Stimulated activated CD4-positive, alpha-beta T cell treated with anti-CD3 and anti-CD28 coated beads, Interleukin-12 subunit alpha, Interleukin-12 subunit beta, amount 100 ng/mL, for 4 hours (primary cell): Measurements from ENCODE around the gene TRERF1.
"Not testable (repeated sequence)": the region's sequence is repeated elsewhere in the genome, so short reads cannot be mapped to it uniquely, and the experiment has no call there.

ENCODE experiments used
- DNase-seq: peaks from one replicate; pipeline ENCODE4 v3.0.0-alpha.2; 2020

The TRERF1 gene

DNA sequence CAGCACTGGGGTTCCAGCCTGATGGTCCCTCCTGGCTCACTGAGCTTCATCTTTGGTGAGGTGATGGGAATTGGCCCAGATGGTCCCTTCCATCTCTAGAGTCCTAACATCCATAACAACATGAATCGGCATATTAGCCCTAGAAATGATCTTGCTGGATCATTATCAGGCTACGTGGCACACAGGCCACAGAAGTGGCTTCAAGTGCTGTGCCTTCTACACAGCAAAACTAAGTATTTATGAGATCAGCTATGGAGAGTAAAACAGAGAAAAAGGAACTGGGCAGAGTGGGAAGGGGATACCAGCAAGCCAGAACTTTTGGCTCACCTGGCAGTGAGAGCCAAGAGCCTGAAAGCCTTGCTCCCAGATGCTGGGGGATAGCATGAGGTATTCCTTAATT, 116.9 kb downstream of the TRERF1 start:
- no peak for DNase-seq

- no peak for DNase-seq
These were observed 118.1 kb downstream of the TRERF1 start for GRCh38 chr6:42333612-42334011.

DNA sequence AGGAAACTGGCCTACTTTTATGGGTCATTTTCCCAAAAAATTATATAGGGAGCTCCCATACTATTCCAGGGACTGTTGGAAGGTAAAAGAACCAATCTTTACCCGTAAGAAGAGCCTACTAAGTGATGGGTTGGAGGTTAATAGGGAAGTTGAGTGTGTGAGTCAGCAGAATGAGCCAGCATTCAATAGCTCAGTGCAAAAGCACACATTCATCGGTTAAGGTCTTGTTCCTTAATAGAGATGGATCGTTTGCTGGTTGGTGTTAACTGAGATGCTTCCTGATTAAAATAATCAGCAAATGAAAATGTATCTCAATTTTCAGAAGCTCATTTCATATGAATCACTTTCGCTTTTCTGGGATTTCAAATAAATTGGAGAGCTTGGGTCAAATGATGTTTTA, 118.8 kb downstream of the TRERF1 start:
- DNase-seq, result no peak

DNA sequence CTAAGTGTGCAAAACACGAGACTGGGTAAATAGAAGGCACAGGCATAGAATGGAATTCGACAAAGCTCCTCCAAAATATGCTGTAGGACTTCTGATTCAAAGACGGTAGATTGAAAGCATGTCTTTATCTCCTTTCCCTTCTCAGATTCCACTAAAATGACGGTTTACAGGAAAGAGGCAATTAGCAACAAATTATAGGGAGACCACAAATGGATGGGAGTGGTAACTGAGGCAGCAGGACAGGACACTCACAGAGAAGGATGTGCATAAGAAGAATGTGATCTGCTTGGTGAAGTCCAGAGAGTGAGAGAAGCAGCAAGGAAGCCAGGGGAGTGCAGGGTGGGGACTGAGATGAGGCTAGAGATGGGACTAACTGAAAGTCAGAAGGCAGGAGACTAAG, 120.7 kb downstream of the TRERF1 start:
- DNase-seq, result no peak

- DNase-seq, result no peak
These were observed 125.5 kb downstream of the TRERF1 start for GRCh38 chr6:42326248-42326647.

- not testable (repeated sequence) for DNase-seq
These were observed 126.9 kb downstream of the TRERF1 start for GRCh38 chr6:42324656-42325324.

GRCh38 chr6:42322676-42323075, 129.1 kb downstream of the TRERF1 start:
- no peak for DNase-seq

DNA sequence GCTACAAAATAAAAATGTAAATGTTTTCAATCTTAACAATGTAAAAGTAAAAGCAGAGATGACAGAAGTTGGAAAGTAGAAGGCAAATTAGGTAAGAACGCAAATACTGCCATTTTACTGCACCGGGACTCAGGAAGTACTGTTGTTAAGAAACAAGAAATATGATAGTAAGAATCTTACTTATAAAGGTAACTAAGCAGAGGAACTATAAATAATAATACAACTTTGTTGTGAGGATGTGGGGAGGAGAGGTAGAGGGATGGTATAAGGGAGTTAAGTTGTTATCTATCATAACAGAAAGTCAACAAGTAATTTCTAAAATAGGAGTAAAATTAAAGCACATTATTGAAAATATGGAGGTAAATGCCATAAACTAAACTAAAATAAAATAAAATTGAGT, 129.8 kb downstream of the TRERF1 start:
- DNase-seq, result no peak

DNA sequence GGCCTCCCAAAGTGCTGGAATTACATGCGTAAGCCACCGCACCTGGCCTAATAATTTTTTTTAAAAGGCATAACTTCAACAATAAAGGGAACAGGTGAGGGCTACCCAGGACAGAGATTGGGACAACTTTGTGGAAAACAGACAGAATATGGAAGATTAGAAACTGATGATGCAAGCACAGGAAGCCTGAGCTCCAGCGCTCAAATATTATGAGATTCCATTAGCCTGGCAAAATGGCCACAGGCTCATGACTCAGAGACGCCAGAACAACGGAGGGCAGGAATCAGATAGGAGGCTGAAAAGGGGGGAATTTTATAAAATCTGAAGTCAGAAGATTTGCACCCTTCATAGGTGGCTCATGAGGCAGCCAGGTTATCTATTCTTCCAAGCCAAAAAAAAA, 131.0 kb downstream of the TRERF1 start:
- no peak for DNase-seq

- no peak for DNase-seq
These were observed 133.2 kb downstream of the TRERF1 start for GRCh38 chr6:42318480-42318879.

DNA sequence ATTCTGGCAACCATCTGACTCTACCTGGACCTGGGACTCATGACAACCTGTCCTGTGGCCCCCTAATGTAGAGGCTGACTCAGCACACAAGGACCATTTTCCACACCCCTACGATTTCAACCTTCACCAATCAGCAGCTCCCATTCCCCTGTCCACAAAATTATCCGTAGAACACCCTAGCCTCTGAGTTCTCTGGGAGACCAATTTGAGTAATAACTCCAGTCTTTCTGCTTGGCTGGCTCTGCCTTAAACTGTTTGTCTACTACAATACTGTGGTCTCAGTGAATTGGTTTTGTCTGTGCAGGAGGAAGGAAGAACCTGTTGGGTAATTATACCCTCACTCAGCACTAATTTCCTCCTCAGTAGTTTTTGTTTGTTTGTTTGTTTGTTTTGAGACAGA, 134.7 kb downstream of the TRERF1 start:
- no peak for DNase-seq

DNA sequence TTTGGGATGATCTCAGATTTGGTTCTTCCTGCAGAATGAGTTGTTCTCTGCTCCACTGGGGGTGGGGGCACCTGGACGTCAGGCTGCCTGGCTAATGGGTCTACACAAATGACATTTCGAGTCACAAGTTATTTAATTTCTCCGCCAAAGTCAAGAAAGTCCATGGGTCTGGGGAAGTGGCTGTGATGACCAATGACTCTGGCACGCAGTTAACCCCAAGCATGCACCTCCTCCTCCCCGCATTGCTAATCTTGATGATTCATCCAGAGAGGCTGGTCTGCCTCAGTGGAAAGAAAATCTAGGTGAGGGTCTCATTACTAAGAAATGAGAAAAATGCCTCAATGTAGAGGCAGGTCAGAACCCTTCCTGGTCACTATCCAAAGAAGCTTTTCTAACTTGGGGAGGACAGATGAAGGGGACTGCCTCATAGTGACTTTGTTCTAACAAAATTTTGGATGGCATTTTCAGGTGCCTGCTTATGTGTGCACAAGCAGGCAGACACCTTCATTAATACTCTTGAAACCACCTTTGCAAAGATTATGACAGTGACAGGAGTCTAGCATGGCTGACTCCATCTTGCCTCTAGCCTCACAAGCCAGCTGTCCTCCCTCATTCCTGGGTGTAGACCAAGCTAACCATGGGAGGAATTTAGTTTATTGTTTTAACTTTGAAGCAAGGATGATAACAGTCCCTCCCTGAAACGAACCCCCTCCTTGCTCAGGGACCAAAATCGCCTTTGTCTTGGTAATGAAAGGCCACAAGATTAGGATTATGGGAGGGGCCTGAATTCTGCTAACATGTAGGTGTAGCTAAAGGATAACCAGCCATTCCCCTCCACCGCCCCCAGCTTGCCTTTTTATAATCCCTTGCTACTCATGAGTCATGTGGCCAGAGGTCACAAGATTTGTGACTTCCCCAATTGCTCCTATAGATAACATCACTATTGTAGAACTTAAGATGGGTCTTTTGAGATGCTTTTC, 135.4 kb downstream of the TRERF1 start:
- DNase-seq, result no peak

GRCh38 chr6:42315259-42315990, 136.3 kb downstream of the TRERF1 start:
- DNase-seq, result no peak

DNA sequence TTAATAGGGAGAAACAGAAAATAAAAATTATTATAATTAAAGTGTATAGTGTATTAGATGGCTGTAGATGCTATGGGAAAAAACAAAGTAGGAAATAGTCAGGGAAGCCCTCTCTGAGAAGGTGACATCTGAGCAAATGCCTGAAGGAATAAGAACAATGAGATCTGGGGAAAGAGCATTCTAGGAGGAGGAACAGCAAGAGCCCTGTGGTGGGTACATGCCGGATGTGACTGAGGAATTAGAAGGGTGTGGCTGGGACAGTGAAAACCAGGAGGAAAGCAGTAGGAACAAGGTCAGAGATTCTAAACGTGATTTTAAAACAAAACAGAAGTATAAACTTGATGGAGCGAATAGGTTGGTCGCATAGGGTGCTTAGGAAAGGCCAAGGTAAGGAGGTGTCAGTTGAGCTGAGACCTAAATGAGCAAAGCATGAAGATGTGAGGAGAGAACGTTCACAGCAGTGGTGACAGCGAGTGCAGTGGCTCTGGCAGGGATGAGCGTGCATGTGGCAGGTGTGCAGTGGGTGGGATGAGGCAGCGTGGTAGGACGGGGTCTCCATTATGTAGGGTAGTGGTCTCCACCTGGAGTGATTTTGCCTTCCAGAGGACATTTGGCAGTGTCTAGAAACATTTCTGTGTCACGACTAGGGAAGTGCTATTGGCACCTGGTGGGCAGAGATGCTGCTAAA, 137.0 kb downstream of the TRERF1 start:
- no peak for DNase-seq

- no peak for DNase-seq
These were observed 137.7 kb downstream of the TRERF1 start for GRCh38 chr6:42313941-42314570.

- DNase-seq, result no peak
These were observed 138.7 kb downstream of the TRERF1 start for GRCh38 chr6:42313038-42313437.

DNA sequence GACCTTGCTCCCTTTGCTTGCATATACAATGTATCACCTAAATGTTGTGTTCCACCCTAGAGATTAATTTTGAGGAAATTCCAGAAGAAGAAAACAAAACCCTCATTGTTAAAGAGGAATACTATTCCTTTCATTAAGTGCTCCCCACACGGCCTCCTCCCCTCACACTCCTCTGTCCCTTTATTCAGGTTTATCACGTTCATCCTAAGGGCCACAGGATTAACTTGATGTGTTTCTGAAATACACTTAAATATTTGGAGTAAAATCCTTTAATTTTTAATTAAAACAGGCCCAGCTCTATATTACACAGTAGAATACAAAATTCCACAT, 144.6 kb downstream of the TRERF1 start:
- DNase-seq, result no peak

DNA sequence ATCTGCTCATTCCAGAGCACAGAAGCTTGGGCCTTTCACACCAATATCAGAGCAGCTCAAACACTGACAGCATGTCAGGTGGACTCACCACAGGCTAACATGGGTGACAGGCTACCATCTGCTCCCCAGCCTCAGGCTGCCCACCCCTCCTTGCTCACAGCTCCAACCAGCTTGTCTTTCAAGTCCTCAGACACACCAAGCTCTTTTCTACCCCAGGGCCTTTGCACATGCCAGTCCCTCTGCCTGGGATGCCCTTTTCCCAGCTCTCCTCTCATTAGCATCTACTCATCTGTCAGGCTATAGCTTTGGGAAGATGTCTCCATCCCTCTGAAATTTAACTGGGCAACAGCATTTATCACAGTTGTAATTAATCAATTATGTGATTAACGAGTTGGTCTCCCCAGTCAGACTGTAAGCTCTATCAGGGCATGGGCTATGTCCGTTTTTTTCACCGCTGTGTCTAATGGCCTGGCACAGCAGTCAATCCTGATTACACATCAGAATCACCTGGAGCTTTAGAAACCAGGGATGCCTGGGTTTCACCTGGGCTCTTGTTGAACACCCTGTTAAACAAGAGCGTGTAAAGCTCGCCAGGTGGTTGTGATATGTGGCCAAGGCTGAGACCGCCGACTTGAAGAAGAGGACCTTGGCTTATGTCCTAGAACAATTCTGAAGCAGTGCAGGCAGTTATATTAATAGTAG, 145.1 kb downstream of the TRERF1 start:
- DNase-seq, result no peak

DNA sequence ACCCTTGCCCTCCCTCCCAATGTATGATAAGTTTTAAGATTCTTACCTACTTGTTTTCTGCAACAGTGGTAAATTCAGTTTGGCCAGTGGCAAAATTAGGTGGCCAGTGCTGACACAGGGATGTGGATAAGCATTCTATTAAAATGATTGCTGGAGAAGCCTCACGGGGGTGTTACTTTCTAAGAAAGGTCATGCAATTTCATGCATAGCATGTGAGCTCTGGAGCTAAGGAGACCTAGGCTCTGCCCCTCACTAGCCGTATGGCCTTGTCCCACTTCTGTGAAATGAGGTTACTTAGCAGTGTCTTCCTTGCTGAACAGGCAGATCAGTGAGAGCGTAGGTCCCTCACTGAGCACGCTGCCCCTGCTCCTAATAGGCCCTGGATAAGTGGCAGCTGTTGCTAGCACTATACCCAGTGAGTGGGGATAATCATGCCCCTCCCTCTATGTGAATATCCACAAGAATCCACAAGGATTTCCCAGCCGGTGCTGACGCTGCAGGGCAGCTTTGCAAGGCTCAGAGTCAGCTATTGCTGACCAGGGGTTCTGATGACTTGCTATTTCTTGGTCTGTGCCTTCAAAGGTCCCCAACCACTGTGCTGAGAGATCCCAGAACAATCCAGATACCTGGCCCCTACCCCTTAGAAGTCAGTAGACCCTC, 147.5 kb downstream of the TRERF1 start:
- no peak for DNase-seq

DNA sequence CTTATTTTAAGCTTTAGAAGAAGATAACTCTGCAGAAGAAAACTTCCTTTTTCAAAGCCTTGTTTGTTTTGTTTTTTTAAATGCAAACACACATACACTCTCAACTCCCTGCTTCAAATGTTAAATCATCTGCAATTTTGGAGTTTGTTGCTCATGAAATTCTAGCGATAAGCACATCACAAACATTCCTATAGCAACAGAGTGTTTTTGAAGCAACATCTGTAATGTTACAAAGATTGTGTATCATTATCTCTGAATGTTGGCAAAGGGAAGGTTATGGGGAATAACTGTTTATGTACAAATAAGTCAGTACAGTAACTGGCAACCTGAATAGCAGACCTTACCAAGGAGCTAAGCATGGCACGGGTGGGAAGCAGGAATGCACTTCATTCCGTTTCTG, 149.3 kb downstream of the TRERF1 start:
- DNase-seq, result no peak

DNA sequence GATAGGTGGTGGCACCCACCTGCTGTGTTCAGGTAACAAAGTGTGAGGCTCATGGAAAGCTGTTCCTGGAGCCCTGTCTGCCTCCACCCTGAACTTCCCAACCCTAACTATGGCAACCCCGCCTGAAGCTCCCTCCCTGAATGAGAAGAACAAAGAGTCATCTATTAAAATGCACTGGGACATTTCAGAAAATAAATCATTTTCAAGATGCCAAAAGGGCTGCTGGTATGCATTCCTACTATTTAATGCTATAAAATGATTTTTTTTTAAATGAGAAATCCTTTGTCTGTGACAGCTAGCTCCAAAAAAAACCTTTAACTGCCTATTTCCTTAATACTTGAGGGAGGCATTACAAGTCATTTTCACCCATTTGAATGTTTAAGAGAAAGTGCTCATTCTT, 149.7 kb downstream of the TRERF1 start:
- no peak for DNase-seq
